ENCODE measurements around the gene PACSIN2.

- TF ChIP-seq CTCF (IDR thresholded peaks at IDR 0.05; ENCODE audit: low read length) (no peak), EZH2 (optimal IDR thresholded peaks at IDR 0.05; ENCODE audit: low read depth, low read length) (no peak), EZH2phosphoT487 (IDR thresholded peaks at IDR 0.05; ENCODE audit: low read length) (no peak)
Measured at GRCh38 chr22:42829302-42829701, 185.6 kb downstream of the PACSIN2 start.

Data from MM.1S (cell line).